BJ (cell line): ENCODE data around the gene MEOX1. TPM values are rescaled to one million over a fixed set of nuclear protein-coding genes. Genes with fewer than 3 reads are reported as not detected.

Source experiments
- CTCF ChIA-PET: fragments of 350-600 bp; formaldehyde crosslinking; extraction: SDS; loops from one replicate; lab custom pipeline; 2021; ENCODE audit warnings: antibody characterized with exemption, inconsistent platforms; lab: Yijun Ruan, JAX
- POLR2A ChIA-PET: fragments of 300-600 bp; sonication (Branson Sonifier 250); formaldehyde crosslinking; extraction: SDS; loops from one replicate; lab custom pipeline; 2021; ENCODE audit warnings: antibody characterized with exemption; lab: Charles Lee
- DNase-seq: peaks from one replicate; pipeline ENCODE4 v3.0.0-alpha.2; 2011; ENCODE audit warnings: low read depth
- H3K27me3 ChIP-seq: 2 replicates; pipeline ENCODE4 v1.6.0; 2011; ENCODE audit warnings: low read length; ENCODE audit not compliant: control insufficient read depth, insufficient read depth
- H3K36me3 ChIP-seq: 2 replicates; pipeline ENCODE4 v1.5.1; 2011; ENCODE audit warnings: low read length; ENCODE audit not compliant: control insufficient read depth, insufficient read depth
- H3K4me3 ChIP-seq: 2 replicates; pipeline ENCODE4 v1.5.1; 2011; ENCODE audit warnings: low read depth, mild to moderate bottlenecking, control low read depth, low read length
- CTCF ChIP-seq: IDR thresholded peaks from 2 replicates; pipeline ENCODE4 v1.5.1; 2011; ENCODE audit warnings: low read depth, mild to moderate bottlenecking, control low read depth, inconsistent platforms, low read length, moderate library complexity; ENCODE audit not compliant: insufficient read depth
- polyA plus RNA-seq: library from polyadenylated mRNA; depleted of rRNA; stranded (reverse); fragments of >200 nt; gene quantifications from 2 replicates; pipeline ENCODE4 v1.2.3, GENCODE V29; 2011

The MEOX1 gene
- polyA plus RNA-seq, 1 experiment, result not detected

GRCh38 chr17:43644081-43644480, 17.6 kb downstream of the MEOX1 start:
- ChIA-PET CTCF (interaction anchor here (0.8 to 1.2 kb wide), 3 partner anchors 13 to 68 kb away, joined by 3 to 5 read pairs (median 4); no protein-coding TSS in a partner anchor), POLR2A (no interaction called here)
- no peak overlapping the region for H3K4me3 ChIP-seq
- H3K27me3 ChIP-seq, result peaks cover 1% of the 10 kb centered on the region
- no peak for DNase-seq
- TF ChIP-seq CTCF, result no peak
- H3K36me3 ChIP-seq, result no peaks in the 10 kb centered on the region

GRCh38 chr17:43641416-43641815, 20.3 kb downstream of the MEOX1 start:
- Histone ChIP-seq H3K36me3 (no peaks in the 10 kb centered on the region), H3K27me3 (peaks cover 5% of the 10 kb centered on the region), H3K4me3 (no peak overlapping the region)
- TF ChIP-seq CTCF, result no peak
- ChIA-PET CTCF (interaction anchor here (1.2 kb wide), 1 partner anchor 64 kb away, joined by 3 read pairs; no protein-coding TSS in a partner anchor), POLR2A (no interaction called here)
- DNase-seq, result no peak

DNA sequence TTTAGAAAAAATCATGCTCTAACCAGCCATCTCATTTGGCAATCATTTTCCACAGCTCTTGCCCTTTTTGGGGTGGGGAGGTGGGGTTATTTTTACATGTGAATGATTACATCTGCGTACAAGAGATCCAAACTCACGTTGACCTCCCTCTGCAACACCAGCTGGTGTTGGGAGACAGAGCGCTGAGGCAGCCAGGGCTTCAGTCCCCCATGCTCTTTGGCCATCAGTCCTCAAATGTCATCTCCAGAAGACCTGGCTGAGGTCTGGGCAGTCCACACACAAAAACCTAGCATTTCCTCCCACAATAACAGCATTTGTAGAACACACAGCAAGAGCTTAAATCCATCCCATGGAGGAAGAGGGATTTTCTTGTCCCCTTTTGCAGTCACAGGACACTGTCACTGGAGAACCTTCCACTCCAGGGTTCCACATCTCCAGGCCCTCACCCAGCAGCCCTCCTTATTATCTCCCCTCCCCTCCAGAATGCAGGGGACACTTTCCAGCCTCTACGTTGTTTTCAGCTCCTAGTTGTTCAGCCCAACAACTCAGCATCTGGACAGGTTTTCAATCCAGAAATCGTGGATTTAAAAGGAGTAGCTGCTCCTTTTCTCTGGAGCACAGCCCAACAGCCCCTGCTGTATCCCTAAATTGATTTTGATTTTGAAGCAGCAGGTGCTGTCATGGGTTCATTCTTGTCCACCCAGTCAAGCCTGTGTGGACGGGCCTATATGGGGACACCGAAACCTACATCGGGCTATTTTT, 21.1 kb downstream of the MEOX1 start:
- Histone ChIP-seq H3K27me3 (peaks cover 7% of the 10 kb centered on the region), H3K4me3 (no peak overlapping the region), H3K36me3 (no peaks in the 10 kb centered on the region)
- ChIA-PET POLR2A (no interaction called here), CTCF (interaction anchor here (1.2 kb wide), 1 partner anchor 63 kb away, joined by 3 read pairs; no protein-coding TSS in a partner anchor)
- no peak for TF ChIP-seq CTCF
- DNase-seq, result no peak

DNA sequence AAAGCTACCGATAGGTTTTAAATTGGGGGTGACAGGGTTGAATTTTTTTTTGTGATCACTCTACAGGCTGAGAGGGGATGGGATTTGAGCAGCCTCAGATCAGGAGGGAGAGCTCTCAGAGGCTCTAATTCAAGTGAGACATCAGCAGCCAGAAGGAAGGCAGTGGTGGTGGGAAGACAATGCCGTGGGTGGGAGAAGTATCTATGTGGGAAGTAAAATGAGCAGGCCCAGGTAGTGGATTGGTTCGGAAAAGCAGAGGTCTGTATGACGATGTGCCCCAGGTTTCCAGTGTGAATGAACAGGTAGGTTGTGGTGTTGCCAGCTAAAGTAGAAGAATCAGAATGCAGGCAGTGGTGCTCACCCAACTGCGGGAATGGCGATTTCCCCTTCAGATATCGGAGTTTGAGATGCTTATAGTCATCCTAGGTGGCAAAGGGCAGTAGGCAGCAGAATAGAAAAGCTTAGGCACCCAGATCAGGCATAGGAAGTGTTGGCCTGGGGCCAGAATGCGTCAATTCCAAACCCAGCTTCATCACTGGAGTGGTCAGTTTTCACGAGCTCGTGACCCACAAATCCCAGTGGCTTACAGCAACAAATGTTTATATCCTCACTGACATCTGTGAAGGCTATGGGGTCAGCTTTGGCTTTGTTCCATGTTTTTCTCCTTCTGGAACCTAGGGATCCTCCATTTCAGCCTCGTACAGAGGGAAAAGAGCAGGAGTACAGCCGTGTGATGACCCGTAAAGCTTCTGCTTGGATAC, 24.0 kb downstream of the MEOX1 start:
- ChIA-PET CTCF (interaction anchor here (1.0 kb wide), 1 partner anchor 16 kb away, joined by 3 read pairs; no protein-coding TSS in a partner anchor), POLR2A (no interaction called here)
- DNase-seq, result no peak
- Histone ChIP-seq H3K36me3 (no peaks in the 10 kb centered on the region), H3K27me3 (peaks cover 7% of the 10 kb centered on the region), H3K4me3 (no peak overlapping the region)
- TF ChIP-seq CTCF, result no peak

DNA sequence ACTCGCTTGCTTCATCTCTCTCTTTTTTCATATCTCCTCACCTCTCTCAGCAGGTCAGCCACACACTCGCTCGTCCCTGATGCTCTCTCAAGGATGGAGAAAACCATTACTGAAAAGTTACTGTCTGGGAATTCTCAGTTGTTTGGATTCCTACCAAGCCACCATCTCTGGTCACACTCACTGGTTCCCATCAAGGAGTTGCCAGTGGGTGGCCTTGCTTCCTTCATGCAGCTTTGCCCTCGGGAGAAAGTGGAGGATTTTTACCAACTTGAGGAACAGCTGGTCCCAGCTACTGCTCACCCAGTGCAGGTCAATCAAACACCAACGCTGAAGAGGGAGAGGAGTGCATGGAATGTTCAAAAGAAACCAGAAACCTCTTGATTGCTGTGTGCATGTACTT, 25.3 kb downstream of the MEOX1 start:
- no peak for DNase-seq
- ChIA-PET CTCF (no interaction called here), POLR2A (no interaction called here)
- TF ChIP-seq CTCF, result no peak
- Histone ChIP-seq H3K36me3 (no peaks in the 10 kb centered on the region), H3K27me3 (peaks cover 10% of the 10 kb centered on the region), H3K4me3 (no peak overlapping the region)
